Hematopoietic multipotent progenitor cell treated with erythropoietin and hydrocortisone succinate and interleukin-3 and kit ligand, for 6 days (in vitro differentiated cells): ENCODE measurements around the gene CENPH.
"Not testable (repeated sequence)": the region's sequence is repeated elsewhere in the genome, so short reads cannot be mapped to it uniquely, and the experiment has no call there.

Experiments used
- DNase-seq: peaks from one replicate; pipeline ENCODE4 v3.0.0-alpha.2; 2015

Gene CENPH, protein sequence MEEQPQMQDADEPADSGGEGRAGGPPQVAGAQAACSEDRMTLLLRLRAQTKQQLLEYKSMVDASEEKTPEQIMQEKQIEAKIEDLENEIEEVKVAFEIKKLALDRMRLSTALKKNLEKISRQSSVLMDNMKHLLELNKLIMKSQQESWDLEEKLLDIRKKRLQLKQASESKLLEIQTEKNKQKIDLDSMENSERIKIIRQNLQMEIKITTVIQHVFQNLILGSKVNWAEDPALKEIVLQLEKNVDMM

DNA sequence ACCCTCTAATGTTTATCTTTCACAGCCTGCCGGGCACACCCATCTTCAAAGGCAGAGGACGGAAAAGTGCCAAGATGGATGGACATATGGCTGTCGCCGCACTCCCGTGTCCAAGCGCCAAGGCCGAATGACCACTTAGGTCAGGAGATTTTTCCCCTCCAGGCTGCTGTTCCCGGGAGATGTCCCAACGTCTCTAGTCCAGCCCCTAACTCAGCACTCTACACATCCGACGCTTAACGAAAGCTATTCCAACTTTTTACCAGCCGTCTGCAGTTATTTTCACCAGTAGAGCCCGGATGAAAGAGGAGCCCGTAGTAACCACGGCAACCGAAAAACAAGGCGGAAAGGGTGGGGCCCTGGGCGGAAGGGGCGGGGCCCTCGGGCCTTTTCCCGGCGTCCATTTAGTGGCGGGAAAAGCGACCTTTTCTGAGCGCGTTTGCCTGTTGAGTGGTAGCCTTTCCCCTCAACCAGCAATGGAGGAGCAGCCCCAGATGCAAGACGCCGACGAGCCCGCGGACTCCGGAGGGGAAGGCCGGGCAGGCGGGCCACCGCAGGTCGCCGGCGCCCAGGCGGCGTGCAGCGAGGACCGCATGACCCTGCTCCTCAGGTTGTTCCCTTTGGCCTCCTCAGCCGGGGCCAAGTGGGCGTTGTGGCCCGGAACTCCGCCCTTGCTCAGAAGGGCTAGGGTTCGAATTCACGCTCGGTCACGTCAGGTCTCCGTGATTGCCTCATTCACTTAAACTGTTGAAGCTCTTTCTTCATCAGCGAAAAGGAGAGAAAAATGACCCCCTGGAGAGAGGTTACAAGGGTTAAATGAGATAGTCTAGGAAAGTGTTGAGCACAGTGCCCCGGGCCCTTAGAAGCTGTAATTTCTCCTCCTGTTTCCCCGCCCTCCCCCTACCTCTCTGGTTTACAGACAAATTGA, at the start of gene CENPH:
CENPH (plus strand) TSS at position 422 of the 925 bp plus-strand sequence; CDS start at position 474, 52 bp downstream.
- DNase-seq: peak; percentile 97

DNA sequence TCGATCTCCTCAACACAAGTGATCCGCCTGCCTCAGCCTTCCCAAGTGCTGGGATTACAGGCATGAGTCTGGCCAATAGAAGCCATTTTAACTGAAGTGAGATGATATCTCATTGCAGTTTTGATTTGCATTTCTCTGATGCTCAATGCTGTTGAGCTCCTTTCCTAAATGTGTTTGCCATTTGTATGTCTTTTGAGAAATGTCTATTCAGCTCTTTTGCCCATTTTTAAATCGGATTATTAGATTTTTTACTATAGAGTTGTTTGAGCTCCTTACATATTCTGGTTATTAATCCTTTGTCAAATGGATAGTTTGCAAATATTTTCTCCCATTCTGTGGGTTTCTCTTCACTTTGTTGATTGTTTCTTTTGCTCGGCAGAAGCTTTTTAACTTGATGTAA, 49.1 kb upstream of the CENPH start:
- DNase-seq: not testable (repeated sequence)

DNA sequence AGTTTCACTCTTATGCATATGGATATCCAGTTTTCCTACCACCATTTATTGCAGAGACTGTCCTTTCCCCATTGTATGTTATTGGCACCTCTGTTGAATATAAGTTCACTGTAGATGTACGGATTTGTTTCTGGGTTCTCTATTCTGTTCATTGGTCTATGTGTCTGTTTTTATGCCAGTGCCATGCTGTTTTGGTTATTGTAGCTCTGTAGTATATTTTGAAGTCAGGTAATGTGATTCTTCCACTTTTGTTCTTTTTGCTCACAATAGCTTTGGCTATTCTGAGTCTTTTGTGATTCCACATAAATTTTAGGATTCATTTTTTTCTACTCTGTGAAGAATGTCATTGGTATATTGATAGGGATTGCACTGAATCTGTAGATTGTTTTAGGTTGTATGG, 48.6 kb upstream of the CENPH start:
- DNase-seq: no peak

DNA sequence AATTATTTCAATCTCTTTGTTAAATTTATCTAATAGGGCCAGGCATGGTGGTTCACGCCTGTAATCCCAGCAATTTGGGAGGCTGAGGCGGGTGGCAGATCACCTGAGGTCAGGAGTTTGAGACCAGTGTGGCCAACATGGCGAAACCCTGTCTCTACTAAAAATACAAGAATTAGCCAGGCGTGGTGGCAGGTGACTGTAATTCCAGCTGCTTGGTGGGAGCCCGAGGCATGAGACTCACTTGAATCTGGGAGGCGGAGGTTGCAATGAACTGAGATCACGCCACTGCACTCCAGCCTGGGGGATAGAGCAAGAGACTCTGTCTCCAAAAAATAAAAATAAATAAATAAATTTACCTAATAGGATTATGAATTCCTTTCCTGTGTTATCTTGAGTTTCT, 40.8 kb upstream of the CENPH start:
- not testable (repeated sequence) for DNase-seq

DNA sequence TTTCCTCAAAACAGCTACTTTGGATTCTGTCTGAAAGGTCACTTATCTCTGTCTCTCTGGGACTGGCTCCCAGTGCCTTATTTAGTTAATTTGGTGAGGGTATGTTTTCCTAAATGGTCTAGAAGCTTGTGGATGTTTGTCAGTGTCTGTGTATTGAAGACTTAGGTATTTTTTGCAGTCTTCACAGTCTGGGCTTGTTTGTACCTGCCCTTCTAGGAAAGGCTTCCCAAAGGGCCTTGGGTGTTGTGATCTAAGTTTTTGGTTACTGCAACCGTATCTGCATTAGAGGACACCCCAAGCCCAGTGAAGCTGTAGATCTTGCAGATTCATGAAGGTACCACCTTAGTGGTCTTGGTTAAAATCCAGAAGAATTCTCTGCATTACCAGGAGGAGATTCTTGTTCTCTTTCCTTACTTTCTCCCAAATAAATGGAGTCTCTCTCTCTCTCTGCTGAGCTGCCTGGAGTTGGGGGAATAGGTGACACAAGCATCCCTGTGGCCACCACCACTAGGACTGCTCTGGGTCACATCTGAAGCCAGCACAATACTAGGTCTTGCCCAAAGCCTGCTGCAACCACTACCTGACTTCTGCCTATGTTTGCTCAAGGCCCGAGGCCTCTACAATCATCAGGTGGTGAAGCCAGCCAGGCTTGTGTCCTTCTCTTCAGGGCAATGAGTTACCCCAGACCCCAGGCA, 40.3 kb upstream of the CENPH start:
- DNase-seq: no peak

DNA sequence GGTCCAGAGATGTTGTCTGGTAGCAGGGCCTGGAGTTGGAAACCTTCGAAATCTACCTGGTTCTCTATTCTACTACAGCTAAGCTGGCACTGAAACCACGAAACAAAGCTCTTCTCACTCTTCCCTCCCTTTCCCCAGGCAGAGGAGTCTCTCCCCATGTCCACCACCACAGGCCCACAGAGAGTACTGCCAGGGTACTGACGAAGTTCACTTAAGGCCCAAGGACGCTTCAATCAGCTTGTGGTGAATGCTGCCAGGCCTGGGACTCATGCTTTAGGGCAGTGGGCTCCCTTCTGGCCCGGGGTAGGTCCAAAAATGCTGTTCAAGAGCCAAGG, 39.7 kb upstream of the CENPH start:
- DNase-seq: no peak

DNA sequence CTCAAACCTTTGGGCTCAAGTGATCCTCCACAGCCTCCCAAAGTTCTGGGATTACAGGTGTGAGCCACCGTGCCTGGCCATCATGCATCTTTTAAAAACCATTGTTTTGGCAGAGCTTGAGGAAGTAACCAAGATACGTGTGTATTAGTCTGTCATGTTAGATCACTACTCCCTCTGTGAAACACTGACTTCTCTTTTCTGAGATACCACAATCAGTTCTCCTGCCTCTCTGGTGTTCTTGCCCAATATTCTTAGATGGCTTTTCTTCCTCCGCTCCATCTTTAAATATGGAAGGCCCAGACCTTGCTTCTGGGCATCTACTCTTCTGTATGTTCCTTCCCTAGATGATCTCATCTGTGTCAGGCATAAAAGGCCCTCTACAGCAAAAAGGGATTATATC, 36.7 kb upstream of the CENPH start:
- DNase-seq: peak; percentile 54

DNA sequence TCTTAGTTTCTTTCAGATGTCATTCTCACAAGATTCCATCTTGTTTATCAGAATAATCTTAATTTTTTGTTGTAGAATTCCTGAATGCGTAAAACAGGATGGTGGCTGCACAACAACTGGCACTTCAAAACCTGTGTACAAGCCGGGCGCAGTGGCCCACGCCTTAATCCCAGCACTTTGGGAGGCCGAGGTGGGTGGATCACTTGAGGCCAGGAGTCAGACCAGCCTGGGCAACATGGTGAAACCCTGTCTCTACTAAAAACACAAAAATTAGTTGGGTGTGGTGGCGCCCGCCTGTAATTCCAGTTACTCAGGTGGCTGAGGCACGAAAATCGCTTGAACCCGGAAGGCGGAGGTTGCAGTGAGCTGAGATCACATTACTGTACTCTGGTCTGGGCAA, 32.9 kb upstream of the CENPH start:
- no peak for DNase-seq

DNA sequence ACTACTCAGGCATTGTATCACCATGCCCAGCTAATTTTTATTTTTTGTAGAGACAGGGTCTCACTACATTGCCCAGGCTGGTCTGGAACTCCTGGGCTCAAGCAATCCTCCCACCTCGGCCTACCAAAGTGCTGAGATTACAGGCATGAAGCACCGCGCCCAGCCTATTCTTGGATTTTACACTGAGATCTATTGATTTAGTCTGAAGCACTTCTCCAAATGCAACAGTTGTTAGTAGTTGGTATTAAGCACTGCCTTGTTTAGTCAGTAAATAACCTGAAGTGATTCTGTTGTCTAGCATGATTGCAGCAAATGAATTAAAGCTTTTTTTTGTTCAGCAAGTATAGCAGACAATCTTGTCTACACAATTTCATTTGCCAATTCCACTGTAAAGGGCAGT, 31.3 kb upstream of the CENPH start:
- no peak for DNase-seq

DNA sequence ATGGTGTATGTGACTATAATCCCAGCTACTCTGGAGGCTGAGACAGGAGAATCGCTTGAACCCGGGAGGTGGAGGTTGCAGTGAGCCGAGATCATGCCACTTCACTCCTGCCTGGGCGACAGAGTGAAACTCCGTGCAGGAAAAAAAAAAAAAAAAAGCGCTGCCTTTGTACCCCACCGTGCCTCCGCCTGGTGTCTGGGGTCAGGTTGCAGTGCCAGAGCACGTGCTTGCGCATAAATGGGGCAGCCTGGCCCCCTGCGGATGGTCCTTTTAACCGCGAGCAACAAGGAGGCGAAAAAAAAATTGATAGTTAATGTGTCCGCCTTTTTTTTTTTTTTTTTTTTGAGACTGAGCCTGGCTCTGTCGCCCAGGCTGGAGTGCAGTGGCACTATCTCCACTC, 28.7 kb upstream of the CENPH start:
- DNase-seq: no peak

DNA sequence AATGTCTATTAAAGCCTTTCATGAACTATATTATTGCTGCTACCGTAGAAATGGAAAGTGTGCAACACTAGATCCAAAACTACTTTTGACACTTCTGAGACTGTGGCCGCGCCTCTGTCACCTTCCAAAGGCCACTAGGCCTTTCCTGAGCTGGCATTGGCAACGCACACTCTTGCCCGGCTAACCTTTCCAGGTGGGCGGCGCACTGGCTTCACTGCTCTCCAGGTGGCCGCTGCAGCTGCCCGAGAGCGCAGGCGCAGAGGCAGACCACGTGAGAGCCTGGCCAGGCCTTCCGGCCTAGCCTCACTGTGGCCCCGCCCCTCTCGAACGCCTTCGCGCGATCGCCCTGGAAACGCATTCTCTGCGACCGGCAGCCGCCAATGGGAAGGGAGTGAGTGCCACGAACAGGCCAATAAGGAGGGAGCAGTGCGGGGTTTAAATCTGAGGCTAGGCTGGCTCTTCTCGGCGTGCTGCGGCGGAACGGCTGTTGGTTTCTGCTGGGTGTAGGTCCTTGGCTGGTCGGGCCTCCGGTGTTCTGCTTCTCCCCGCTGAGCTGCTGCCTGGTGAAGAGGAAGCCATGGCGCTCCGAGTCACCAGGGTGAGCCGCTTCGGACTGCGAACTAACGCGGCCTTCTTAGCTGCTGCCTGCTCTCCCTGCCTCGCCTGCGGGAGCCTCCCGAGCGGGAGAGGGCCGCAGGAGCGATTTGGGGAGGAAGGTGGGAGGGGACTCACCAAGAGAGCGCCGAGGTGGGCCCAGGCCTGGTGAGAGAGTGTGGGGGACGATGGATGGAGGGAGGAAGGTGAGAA, 22.5 kb upstream of the CENPH start, which contains the start of gene CCNB1:
CCNB1 (plus strand) TSS at position 465 of the 807 bp plus-strand sequence; CDS start at position 578, 113 bp downstream.
- DNase-seq: peak; percentile 99

DNA sequence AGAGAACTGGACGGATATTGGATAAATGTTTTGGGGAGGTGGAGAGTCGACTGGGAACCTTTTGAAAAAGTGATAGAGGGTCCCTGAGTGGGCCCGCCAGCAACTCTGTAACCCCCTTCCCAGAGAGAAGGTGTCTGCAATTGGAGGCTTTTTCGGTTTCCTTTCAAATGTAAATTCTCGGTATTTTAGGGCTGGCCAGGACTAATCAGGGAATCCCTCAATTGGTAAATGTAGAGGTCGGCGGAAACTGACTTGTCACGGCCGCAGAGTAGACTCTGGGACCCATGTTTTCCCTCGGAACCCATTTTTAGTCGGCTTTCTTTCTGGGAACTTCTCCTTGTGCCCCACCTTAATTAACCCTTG, 21.9 kb upstream of the CENPH start:
- DNase-seq: peak; percentile 52

DNA sequence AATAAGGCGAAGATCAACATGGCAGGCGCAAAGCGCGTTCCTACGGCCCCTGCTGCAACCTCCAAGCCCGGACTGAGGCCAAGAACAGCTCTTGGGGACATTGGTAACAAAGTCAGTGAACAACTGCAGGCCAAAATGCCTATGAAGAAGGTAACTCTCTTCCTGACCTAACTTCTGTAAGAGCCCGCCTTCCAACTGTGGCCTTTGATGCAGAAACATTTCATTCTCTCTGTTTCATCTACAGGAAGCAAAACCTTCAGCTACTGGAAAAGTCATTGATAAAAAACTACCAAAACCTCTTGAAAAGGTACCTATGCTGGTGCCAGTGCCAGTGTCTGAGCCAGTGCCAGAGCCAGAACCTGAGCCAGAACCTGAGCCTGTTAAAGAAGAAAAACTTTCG, 21.5 kb upstream of the CENPH start:
- DNase-seq: peak; percentile 14

DNA sequence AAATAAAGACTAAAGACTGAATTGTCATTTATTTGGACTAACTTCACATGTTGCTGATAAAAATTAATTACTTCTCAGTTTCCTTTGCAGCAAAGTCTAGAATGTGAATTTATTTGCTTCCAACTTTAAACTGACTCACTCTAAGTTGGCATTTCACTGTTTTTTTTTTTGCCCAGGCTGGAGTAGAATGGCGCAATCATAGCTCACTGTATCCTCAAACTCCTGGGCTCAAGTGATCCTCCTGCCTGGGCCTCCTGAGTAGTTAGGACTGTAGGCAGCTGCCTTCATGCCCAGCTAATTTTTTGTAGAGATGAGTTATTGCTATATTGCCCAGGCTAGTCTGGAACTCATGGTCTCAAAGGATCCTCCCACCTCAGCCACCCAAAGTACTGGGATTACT, 18.9 kb upstream of the CENPH start:
- no peak for DNase-seq

DNA sequence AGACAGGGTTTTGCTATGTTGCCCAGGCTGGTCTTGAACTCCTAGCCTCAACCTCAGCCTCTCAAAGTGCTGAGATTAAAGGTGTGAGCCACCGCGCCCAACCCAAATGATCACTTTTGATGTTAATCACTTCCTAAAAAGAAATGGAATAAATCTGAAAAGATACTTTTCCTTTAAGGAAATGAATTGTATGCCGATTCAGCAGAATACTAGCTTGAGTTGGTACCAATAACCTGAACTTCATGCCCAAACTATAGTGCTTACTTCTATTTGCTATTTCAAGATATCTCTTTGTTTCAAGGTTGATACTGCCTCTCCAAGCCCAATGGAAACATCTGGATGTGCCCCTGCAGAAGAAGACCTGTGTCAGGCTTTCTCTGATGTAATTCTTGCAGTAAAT, 18.4 kb upstream of the CENPH start:
- no peak for DNase-seq

DNA sequence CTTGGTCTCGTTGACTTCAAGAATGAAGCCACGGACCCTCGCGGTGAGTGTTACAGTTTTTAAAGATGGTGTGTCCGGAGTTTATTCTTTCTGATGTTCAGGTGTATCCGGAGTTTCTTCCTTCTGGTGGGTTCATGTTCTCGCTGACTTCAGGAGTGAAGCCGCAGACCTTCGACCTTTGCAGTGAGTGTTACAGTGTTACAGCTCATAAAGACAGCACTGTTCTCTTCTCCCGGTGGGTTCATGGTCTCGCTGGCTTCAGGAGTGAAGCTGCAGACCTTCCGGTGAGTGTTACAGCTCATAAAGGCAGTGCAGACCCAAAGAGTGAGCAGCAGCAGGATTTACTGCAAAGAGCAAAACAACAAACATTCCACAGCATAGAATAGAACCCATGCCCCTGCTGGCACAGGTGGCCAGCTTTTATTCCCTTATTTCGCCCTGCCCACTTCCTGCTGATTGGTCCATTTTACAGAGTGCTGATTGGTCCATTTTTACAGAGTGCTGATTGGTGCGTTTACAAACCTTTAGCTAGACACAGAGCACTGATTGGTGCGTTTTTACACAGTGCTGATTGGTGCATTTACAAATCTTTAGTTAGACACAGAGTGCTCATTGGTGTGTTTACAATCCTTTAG, 7.6 kb upstream of the CENPH start:
- DNase-seq: not testable (repeated sequence)

DNA sequence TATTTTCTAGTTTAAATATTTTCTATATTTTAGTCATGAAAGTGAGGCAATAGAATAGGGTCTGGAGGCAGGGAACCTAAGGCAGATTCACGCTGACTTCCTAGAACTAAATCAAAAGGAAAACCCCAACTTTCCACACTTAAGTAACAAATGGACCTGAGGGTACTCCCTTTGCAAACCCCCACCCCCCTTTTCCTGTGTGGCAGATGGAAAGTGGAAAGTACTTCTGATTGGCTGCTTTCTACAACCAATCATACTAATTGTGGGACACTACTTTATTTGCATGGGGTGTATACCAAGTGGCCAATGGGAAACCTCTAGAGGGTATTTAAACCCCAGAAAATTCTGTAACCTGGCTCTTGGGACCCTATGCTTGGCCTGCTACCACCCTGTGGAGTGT, 4.8 kb upstream of the CENPH start:
- no peak for DNase-seq

DNA sequence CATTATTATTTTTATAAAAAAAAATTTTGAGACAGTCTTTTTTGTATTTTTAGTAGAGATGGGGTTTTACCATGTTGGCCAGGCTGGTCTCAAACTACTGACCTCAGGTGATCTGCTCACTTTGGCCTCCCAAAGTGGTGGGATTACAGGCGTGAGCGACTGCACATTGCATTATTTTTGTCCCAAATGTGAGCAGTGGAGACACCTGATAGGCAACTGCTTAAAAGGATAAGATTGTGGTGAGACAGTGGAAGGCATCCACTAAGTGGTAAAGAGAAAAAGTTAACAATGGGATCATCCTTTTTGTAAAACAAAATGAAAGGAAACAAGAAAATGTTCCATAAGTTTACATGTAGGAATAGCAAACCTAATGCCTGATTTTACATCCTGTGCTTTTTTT, 2.0 kb upstream of the CENPH start:
- peak; percentile 48 for DNase-seq

DNA sequence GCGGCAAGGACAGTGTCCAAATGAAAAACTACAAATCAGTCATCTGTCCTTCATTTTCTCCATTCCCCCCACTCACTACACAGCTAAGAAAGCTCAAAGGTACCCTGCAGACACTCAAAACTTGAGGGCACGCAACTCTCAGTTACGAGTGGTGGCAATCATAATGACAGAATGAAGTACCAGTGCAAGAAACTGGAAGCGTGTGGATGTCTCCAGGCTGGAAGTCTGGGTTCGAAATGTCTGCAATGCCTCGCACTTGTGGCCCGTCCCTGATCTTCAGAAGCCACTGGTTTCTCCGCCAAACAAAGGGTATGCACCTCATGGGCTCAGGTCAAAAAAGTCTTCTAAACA, 597 bp upstream of the CENPH start:
- DNase-seq: no peak

DNA sequence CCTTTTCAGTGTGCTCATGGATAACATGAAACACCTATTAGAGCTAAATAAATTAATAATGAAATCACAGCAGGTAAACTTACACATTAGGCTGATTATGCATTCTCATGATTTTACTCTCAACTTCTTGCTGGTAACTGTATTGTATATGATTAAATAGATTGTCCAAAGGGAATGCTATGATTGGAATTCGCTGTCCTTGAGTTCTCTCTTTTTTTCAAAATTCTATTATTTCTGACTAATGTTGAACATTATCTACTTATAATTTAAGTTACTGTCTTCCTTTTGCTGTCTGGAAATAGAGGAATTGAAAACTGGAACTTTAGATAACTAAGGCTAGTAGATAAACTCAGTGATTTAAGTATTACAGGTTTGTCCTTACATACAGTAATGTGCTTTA, 13.1 kb downstream of the CENPH start:
- DNase-seq: no peak

DNA sequence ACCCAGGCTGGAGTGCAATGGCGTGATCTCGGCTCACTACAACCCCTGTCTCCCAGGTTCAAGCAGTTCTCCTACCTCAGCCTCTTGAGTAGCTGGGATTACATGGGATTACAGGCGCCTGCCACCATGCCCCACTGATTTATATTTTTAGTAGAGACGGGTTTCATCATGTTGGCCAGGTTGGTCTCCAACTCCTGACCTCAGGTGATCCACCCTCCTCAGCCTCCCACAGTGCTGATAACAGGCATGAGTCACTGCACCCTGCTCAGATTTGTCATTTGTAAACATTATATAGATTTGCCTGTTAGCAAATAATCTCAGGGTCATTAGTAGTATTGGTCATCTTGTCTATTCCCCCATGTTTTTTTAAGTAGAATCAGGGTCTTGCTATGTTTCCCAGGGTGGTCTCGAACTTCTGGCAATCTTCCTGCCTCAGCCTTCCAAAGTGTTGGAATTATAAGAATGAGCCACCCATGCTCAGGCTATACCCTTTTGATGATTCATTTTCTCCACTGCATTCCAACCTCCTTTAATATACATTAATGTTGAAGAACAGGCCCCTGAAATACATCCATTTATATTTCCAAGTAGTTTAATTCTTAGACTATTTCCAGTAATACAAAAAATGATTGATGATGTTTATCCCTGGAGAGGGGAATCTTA, 17.3 kb downstream of the CENPH start:
- DNase-seq: no peak

DNA sequence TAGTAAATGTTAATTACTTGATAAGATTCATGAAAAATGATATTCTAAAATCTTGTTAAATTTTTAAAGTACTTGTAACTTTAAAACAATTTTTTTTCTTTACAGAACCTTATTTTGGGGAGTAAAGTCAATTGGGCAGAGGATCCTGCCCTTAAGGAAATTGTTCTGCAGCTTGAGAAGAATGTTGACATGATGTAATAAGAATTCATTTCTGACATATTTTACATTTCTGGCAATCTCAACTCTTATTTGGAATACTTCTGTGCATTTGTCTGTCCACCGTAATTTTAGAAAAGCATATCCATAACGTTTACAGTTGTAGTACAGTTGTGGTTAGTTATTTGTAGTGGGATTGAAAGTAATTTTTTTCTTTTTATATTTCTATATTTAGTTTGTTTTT, 20.2 kb downstream of the CENPH start:
- DNase-seq: no peak
